HCT116 (cell line): ENCODE measurements around the gene ARMC2. TPM values are rescaled to one million over a fixed set of nuclear protein-coding genes. Genes with fewer than 3 reads are reported as not detected.

Source experiments
- ATAC-seq: fragments of 200-7000 bp; cut with Tn5 transposase; 2 replicates; pipeline ENCODE4 v1.9.1; 2020; ENCODE audit warnings: mild to moderate bottlenecking, moderate library complexity
- BruUV-seq: library from RNA; stranded (reverse); fragments of 400-500 nt; replicated peaks from 2 replicates; lab custom pipeline; 2021; lab: Mats Ljungman, UMichigan
- CTCF ChIA-PET: fragments of 300-600 bp; sonication (Branson Sonifier 250); formaldehyde crosslinking; loops from one replicate; lab custom pipeline; 2021; ENCODE audit warnings: antibody characterized with exemption; lab: Charles Lee
- POLR2A ChIA-PET: fragments of 300-600, 350-600 bp; sonication (Branson Sonifier 250); formaldehyde crosslinking; loops from one replicate; lab custom pipeline; 2021; ENCODE audit warnings: antibody characterized with exemption; lab: Charles Lee
- RAD21 ChIA-PET, 2 experiments: fragments of 300-600 bp; sonication (Branson Sonifier 250); formaldehyde crosslinking; loops; one replicate each; lab custom pipeline; 2023; ENCODE audit warnings: low total read pairs in 2 of 2; ENCODE audit not compliant: uncharacterized antibody in 2 of 2, unreplicated experiment in 2 of 2, low non-redundant PET in 1 of 2; lab: Charles Lee
- DNase-seq: peaks from one replicate; pipeline ENCODE4 v3.0.0-alpha.2; 2010; ENCODE audit warnings: low read depth, low spot score
- H2AFZ ChIP-seq: fragments of 200-600 bp; shearing (Covaris generic), sonication (generic); 2 replicates; pipeline ENCODE4 v1.6.1; 2017; ENCODE audit warnings: low read depth, mixed run types, mixed read lengths, antibody characterized with exemption, low read length; ENCODE audit not compliant: poor library complexity, severe bottlenecking
- H3K27ac ChIP-seq: 2 replicates; pipeline ENCODE4 v1.5.1; 2012; ENCODE audit warnings: low read depth, low read length
- H3K27me3 ChIP-seq: fragments of 200-600 bp; sonication (generic); 2 replicates; pipeline ENCODE4 v1.6.1; 2016; ENCODE audit warnings: mixed run types, low read length, mixed read lengths; ENCODE audit not compliant: insufficient read depth
- H3K36me3 ChIP-seq, 2 experiments: fragments of 200-500 bp in 1 of 2; fragments of 200-600 bp in 1 of 2; sonication (Bioruptor generic) in 1 of 2; sonication (generic) in 1 of 2; 2 replicates each; pipeline versions ENCODE4 v1.5.1 to v1.6.1; 2014 to 2016; ENCODE audit warnings: low read length in 2 of 2, inconsistent platforms in 1 of 2, mixed read lengths in 1 of 2, mixed run types in 1 of 2; ENCODE audit not compliant: insufficient read depth in 2 of 2, control insufficient read depth in 1 of 2
- H3K4me1 ChIP-seq, 2 experiments: fragments of 200-600 bp in 1 of 2; sonication (generic) in 1 of 2; 2 replicates each; pipeline versions ENCODE4 v1.5.1 to v1.6.1; 2012 to 2017; ENCODE audit warnings: low read length in 2 of 2, inconsistent platforms in 1 of 2, mild to moderate bottlenecking in 1 of 2, mixed read lengths in 1 of 2, mixed run types in 1 of 2, moderate library complexity in 1 of 2; ENCODE audit not compliant: insufficient read depth in 2 of 2, control insufficient read depth in 1 of 2
- H3K4me2 ChIP-seq: fragments of 200-600 bp; sonication (generic); 2 replicates; pipeline ENCODE4 v1.6.1; 2017; ENCODE audit warnings: mixed run types, low read length, mixed read lengths
- H3K4me3 ChIP-seq, 2 experiments: fragments of 200-600 bp in 1 of 2; sonication (generic) in 1 of 2; replicated peaks in 1 of 2; 2 replicates each; pipeline ENCODE4 v1.5.1; 2011 to 2016; ENCODE audit warnings: low read length in 2 of 2, control low read depth in 1 of 2, low read depth in 1 of 2, mild to moderate bottlenecking in 1 of 2, mixed read lengths in 1 of 2, mixed run types in 1 of 2
- H3K79me2 ChIP-seq: fragments of 200-600 bp; sonication (generic); 2 replicates; pipeline ENCODE4 v1.6.1; 2017; ENCODE audit warnings: mild to moderate bottlenecking, mixed run types, low read length, moderate library complexity, mixed read lengths; ENCODE audit not compliant: insufficient read depth
- H3K9ac ChIP-seq: fragments of 200-600 bp; sonication (generic); 2 replicates; pipeline ENCODE4 v1.6.1; 2016; ENCODE audit warnings: low read length, mixed read lengths
- H3K9me2 ChIP-seq: fragments of 200-600 bp; sonication (generic), shearing (Covaris generic); 2 replicates; pipeline ENCODE4 v1.6.1; 2017; ENCODE audit warnings: mixed run types, mild to moderate bottlenecking, moderate library complexity; ENCODE audit not compliant: insufficient read depth
- H3K9me3 ChIP-seq, 2 experiments: fragments of 200-500 bp in 1 of 2; fragments of 200-600 bp in 1 of 2; sonication (Bioruptor generic) in 1 of 2; sonication (generic) in 1 of 2; 2 replicates each; pipeline ENCODE4 v1.6.1; 2014 to 2017; ENCODE audit warnings: low read length in 2 of 2, mixed read lengths in 2 of 2, inconsistent platforms in 1 of 2, low read depth in 1 of 2, mild to moderate bottlenecking in 1 of 2, mixed run types in 1 of 2, moderate library complexity in 1 of 2; ENCODE audit not compliant: control insufficient read depth in 1 of 2, insufficient read depth in 1 of 2
- H4K20me1 ChIP-seq: fragments of 200-600 bp; sonication (generic), shearing (Covaris generic); 2 replicates; pipeline ENCODE4 v1.6.1; 2017; ENCODE audit warnings: mixed run types, mild to moderate bottlenecking, moderate library complexity; ENCODE audit not compliant: insufficient read depth
- CBX3 ChIP-seq: IDR thresholded peaks from 2 replicates; pipeline ENCODE4 v1.6.1; 2012; ENCODE audit warnings: low read depth
- CEBPB ChIP-seq: IDR thresholded peaks from 2 replicates; pipeline ENCODE4 v1.6.1; 2012; ENCODE audit warnings: low read depth
- EZH2 ChIP-seq: fragments of 200-600 bp; sonication (generic); IDR thresholded peaks from 2 replicates; pipeline ENCODE4 v1.6.1; 2017; ENCODE audit warnings: antibody characterized with exemption, mixed run types
- EZH2phosphoT487 ChIP-seq: fragments of 200-600 bp; IDR thresholded peaks from 2 replicates; pipeline ENCODE4 v1.6.1; 2018; ENCODE audit warnings: antibody characterized with exemption, borderline replicate concordance
- FOSL1 ChIP-seq: IDR thresholded peaks from 2 replicates; pipeline ENCODE4 v1.6.1; 2012; ENCODE audit warnings: low read depth
- POLR2A ChIP-seq: IDR thresholded peaks from 2 replicates; pipeline ENCODE4 v1.7.0; 2011; ENCODE audit warnings: borderline replicate concordance; ENCODE audit not compliant: insufficient read depth, insufficient read length; ENCODE audit errors: extremely low read depth
- POLR2AphosphoS5 ChIP-seq: IDR thresholded peaks from 2 replicates; pipeline ENCODE4 v1.6.1; 2011; ENCODE audit warnings: mild to moderate bottlenecking, low read depth, low read length, moderate library complexity
- RAD21 ChIP-seq: IDR thresholded peaks from 2 replicates; pipeline ENCODE4 v1.6.1; 2012; ENCODE audit warnings: low read depth, mild to moderate bottlenecking
- SP1 ChIP-seq: IDR thresholded peaks from 2 replicates; pipeline ENCODE4 v1.6.1; 2012; ENCODE audit warnings: low read depth
- SRF ChIP-seq: IDR thresholded peaks from 2 replicates; pipeline ENCODE4 v1.6.1; 2012; ENCODE audit warnings: low read depth
- YY1 ChIP-seq: IDR thresholded peaks from 2 replicates; pipeline ENCODE4 v1.6.1; 2011; ENCODE audit warnings: low read length, low read depth, moderate library complexity, mild to moderate bottlenecking; ENCODE audit not compliant: insufficient replicate concordance; ENCODE audit errors: extremely low read depth
- ZFX ChIP-seq: fragments of 450-650 bp; IDR thresholded peaks from 2 replicates; pipeline ENCODE4 v1.6.1; 2017
- ZNF274 ChIP-seq: fragments of 200-500 bp; sonication (Bioruptor generic); IDR thresholded peaks from 2 replicates; pipeline ENCODE4 v1.6.1; 2014; ENCODE audit warnings: mild to moderate bottlenecking, low read depth, low read length, inconsistent platforms
- intact Hi-C: fragments of 100-400 bp; cut with micrococcal nuclease; formaldehyde crosslinking; loops from 2 replicates; pipeline ENCODE4 v1.10.0; 2022
- total RNA-seq: library from RNA; stranded (reverse); gene quantifications from one replicate; pipeline ENCODE4 v1.2.1, GENCODE V29; 2021; ENCODE audit not compliant: unreplicated experiment
- TF ChIP-seq, protein P1 (sequence below): IDR thresholded peaks from 2 replicates; pipeline ENCODE4 v1.6.1; 2011; ENCODE audit warnings: mild to moderate bottlenecking, low read length, moderate library complexity; ENCODE audit not compliant: insufficient replicate concordance; ENCODE audit errors: extremely low read depth
- TF ChIP-seq, protein P2 (sequence below): IDR thresholded peaks from 2 replicates; pipeline ENCODE4 v1.6.1; 2012; ENCODE audit warnings: low read depth

Gene ARMC2
- total RNA-seq, 1 experiment from 2014 or later = 3.6 TPM

DNA sequence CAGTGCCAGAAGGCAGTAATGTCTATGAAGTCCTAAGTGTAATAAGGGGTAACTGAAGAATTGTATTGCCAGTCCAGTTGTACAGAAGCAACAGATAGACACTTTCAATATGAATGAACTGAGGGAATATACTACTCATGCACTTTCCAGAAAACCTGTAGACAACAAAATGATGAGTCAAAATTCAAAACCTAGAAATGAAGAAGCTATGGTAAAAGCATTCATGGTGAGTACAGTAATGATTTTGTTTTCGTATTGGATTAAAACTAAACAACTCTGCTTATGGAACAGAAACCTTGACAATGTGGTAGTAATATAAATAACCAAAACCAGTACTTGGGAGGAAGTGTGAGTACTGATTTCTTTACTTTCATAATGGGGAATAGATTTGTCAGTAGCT is 35.0 kb downstream of the ARMC2 start:
- ChIA-PET POLR2A (no interaction called here), CTCF (interaction anchor here (2.2 kb wide), 1 partner anchor 10 kb away, joined by 7 read pairs; no protein-coding TSS in a partner anchor), RAD21 (no interaction called here)
- no peaks in the 10 kb centered on the region for H3K36me3 ChIP-seq
- H3K79me2 ChIP-seq = no peaks in the 10 kb centered on the region
- BruUV-seq = no TSS peak
- H3K9me3 ChIP-seq = no peaks in the 10 kb centered on the region
- no peaks in the 10 kb centered on the region for H3K27me3 ChIP-seq
- no peak overlapping the region for H3K4me2 ChIP-seq
- H3K27ac ChIP-seq = no peak overlapping the region
- TF ChIP-seq EZH2phosphoT487 (no peak), RAD21 (no peak), CBX3 (no peak), POLR2AphosphoS5 (no peak), POLR2A (no peak), FOSL1 (no peak), YY1 (no peak)
- H3K4me1 ChIP-seq = no peaks in the 10 kb centered on the region
- no peaks in the 10 kb centered on the region for H3K9me2 ChIP-seq
- ATAC-seq (no peak), DNase-seq (no peak)
- no peaks in the 10 kb centered on the region for H4K20me1 ChIP-seq
- H2AFZ ChIP-seq = no peak overlapping the region
- intact Hi-C loops = no loop called here
- no peak overlapping the region for H3K4me3 ChIP-seq
- H3K9ac ChIP-seq = no peak overlapping the region

DNA sequence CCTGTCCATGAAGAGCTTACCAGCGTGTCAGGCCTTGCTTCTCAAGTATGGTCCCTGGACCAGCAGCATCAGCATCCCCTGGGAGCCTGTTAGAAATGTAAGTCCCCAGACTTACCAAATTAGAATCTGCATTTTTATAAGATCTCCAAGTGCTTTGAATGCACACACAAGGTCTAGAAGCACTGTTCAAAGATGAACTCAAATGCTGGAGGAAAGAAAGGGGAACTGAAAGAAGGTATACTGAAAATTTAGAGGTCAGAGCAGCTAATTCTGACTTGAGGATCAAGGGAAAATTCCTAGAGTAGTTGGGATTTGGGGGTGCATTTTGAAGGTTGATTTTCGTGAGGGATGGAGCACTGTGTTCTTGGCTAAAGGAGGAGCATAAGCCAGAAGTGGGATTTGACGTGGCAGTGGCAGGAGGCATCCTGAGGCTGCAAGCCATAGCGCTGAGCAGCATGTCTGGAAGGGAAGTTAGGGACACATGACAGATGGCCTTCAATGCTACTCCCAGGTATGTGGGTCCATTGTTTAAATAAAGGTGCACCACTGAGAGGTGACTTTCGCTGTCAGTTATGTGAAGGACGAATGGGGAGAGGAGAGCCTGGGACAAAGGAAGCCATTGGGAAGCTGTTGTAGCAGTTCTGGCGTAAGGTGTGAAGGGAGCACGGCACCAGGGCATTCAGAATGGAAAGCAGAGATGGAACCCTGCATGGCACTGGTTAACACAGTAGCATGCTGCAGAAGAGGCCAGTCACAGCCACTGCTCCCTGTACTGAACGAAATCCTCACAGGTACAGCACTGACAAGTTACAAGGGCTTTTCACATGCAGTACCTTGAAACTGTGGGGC is 36.2 kb downstream of the ARMC2 start:
- H4K20me1 ChIP-seq = no peaks in the 10 kb centered on the region
- no peak overlapping the region for H3K4me2 ChIP-seq
- ATAC-seq (no peak), DNase-seq (no peak)
- no peaks in the 10 kb centered on the region for H3K36me3 ChIP-seq
- no peak overlapping the region for H3K27ac ChIP-seq
- intact Hi-C loops = no loop called here
- BruUV-seq = no TSS peak
- ChIA-PET CTCF (interaction anchor here (2.2 kb wide), 1 partner anchor 9 kb away, joined by 7 read pairs; no protein-coding TSS in a partner anchor), RAD21 (no interaction called here), POLR2A (no interaction called here)
- no peak overlapping the region for H3K9ac ChIP-seq
- no peaks in the 10 kb centered on the region for H3K9me2 ChIP-seq
- H3K27me3 ChIP-seq = no peaks in the 10 kb centered on the region
- no peak overlapping the region for H3K4me3 ChIP-seq
- no peaks in the 10 kb centered on the region for H3K4me1 ChIP-seq
- no peaks in the 10 kb centered on the region for H3K79me2 ChIP-seq
- H2AFZ ChIP-seq = no peak overlapping the region
- no peaks in the 10 kb centered on the region for H3K9me3 ChIP-seq
- no peak for TF ChIP-seq SRF
- TF ChIP-seq CEBPB = no peak
- TF ChIP-seq YY1 = no peak
- TF ChIP-seq POLR2AphosphoS5 = no peak
- no peak for TF ChIP-seq ZNF274
- no peak for TF ChIP-seq SP1
- TF ChIP-seq ZFX = no peak
- no peak for TF ChIP-seq FOSL1
- TF ChIP-seq RAD21 = no peak
- TF ChIP-seq, protein P1, sequence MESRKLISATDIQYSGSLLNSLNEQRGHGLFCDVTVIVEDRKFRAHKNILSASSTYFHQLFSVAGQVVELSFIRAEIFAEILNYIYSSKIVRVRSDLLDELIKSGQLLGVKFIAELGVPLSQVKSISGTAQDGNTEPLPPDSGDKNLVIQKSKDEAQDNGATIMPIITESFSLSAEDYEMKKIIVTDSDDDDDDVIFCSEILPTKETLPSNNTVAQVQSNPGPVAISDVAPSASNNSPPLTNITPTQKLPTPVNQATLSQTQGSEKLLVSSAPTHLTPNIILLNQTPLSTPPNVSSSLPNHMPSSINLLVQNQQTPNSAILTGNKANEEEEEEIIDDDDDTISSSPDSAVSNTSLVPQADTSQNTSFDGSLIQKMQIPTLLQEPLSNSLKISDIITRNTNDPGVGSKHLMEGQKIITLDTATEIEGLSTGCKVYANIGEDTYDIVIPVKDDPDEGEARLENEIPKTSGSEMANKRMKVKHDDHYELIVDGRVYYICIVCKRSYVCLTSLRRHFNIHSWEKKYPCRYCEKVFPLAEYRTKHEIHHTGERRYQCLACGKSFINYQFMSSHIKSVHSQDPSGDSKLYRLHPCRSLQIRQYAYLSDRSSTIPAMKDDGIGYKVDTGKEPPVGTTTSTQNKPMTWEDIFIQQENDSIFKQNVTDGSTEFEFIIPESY = no peak
- no peak for TF ChIP-seq EZH2
- TF ChIP-seq, protein P2, sequence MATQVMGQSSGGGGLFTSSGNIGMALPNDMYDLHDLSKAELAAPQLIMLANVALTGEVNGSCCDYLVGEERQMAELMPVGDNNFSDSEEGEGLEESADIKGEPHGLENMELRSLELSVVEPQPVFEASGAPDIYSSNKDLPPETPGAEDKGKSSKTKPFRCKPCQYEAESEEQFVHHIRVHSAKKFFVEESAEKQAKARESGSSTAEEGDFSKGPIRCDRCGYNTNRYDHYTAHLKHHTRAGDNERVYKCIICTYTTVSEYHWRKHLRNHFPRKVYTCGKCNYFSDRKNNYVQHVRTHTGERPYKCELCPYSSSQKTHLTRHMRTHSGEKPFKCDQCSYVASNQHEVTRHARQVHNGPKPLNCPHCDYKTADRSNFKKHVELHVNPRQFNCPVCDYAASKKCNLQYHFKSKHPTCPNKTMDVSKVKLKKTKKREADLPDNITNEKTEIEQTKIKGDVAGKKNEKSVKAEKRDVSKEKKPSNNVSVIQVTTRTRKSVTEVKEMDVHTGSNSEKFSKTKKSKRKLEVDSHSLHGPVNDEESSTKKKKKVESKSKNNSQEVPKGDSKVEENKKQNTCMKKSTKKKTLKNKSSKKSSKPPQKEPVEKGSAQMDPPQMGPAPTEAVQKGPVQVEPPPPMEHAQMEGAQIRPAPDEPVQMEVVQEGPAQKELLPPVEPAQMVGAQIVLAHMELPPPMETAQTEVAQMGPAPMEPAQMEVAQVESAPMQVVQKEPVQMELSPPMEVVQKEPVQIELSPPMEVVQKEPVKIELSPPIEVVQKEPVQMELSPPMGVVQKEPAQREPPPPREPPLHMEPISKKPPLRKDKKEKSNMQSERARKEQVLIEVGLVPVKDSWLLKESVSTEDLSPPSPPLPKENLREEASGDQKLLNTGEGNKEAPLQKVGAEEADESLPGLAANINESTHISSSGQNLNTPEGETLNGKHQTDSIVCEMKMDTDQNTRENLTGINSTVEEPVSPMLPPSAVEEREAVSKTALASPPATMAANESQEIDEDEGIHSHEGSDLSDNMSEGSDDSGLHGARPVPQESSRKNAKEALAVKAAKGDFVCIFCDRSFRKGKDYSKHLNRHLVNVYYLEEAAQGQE = no peak
